Cardiac septum (tissue), 1 donor: ENCODE data around the gene TOX2. TPM values are rescaled to one million over a fixed set of nuclear protein-coding genes. Genes with fewer than 3 reads are reported as not detected.

ENCODE experiments used
- DNase-seq: peaks from one replicate; pipeline ENCODE4 v3.0.0-alpha.2; 2020; ENCODE audit warnings: low spot score
- intact Hi-C: fragments of 100-400 bp; cut with DNase I; formaldehyde crosslinking; loops from one replicate; pipeline ENCODE4 v1.14.0; 2022
- total RNA-seq: library from RNA; stranded (reverse); fragmentation: NEBNext Ultra II Directional; extraction: Animal tissue kit (Norgen Biotek cat#: 25700); gene quantifications from one replicate; pipeline ENCODE4 v1.2.1, GENCODE V29; 2021
- donor health status: DM: no; HTN: no; CAD: no.

TOX2 gene
- total RNA-seq, 1 donor from 2014 or later = 1.4 TPM

DNA sequence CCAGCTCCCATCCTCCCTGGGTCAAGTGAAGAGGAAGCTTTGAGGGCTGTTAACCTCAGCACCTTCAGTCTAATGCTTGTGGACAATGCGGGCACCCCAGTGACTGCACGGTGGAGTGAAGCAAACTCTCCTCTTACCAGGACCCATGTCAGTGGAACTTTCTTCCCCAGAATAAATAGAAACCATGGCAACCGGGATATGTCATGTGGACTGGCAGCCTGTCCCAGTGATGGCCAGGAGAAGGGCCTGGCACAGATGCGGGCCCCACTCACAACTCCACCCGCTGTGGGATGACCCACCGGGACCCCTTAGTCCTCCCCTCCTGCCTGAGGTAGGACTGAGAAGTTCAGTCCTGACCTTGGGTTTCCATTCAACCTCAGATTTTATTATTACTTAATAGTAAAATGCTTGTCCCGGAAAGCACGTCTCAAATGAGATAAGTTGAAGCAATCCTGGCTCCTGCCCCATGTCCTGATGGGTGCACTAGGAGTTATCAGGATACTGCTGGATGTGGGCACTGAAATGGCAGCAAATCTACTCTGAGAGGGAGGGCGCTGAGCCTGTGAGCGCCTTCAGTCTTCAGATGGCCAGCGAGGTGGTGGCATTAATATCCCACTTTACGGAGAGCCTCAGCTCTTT is 23.5 kb downstream of the TOX2 start:
- no peak for DNase-seq
- intact Hi-C loops = no loop called here

DNA sequence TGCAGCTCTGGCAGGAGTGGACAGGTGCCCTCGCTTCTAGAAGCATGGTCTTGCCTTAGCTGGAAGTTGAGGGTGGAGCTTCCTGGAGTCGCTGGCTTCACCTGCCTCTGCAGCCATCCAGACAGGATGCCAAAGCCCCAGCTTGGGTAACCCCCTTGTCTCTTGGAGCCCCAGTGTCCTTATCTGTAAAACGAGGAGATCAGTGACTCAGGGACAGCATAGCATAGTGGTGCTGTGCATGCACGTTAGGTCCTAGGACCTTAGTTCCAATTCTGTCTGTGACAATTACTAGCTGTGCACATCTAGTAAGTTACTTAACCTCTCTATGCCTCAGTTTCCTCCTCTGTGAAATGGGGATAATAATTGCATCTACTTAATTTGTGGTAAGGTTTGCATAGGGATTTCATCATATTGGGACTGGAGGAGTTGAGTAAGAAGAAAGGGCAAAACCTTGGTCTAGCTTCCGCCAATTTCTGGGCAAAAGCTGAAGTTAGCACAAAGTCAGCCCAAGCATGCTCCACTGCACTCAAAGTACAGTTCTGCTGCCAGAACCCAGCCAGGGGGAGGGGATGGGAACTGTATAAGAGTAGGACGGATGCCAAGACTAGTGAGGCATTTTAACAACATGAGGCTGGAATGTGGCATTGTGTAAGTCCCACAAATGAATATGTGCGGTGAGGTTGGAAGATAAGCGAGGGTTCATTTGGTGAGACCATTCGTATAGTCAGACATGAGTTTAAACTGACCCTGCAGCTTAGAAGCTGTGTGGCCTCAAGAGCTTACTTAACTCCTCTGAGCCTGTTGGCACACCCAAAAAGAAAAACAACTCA is 24.5 kb downstream of the TOX2 start:
- peak; percentile 79 for DNase-seq
- intact Hi-C loops = no loop called here

DNA sequence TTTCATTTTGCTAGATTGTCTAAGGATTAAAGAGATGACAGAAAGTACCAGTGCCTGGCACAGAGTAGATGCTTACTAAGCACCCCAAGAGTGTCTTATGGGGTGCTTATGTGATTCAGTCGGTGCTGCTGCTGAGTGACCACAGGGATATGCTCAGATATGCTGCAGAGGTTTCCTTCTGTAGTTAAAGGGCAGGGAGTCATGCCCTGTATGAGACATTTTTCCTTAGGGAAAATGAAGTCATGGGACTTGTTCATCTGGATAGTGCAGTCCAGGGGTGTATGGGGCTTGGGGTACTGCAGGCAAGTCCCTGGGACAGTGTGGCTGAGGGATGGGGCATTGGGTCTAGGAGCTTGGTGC is 25.1 kb downstream of the TOX2 start:
- intact Hi-C loops = no loop called here
- DNase-seq = no peak

DNA sequence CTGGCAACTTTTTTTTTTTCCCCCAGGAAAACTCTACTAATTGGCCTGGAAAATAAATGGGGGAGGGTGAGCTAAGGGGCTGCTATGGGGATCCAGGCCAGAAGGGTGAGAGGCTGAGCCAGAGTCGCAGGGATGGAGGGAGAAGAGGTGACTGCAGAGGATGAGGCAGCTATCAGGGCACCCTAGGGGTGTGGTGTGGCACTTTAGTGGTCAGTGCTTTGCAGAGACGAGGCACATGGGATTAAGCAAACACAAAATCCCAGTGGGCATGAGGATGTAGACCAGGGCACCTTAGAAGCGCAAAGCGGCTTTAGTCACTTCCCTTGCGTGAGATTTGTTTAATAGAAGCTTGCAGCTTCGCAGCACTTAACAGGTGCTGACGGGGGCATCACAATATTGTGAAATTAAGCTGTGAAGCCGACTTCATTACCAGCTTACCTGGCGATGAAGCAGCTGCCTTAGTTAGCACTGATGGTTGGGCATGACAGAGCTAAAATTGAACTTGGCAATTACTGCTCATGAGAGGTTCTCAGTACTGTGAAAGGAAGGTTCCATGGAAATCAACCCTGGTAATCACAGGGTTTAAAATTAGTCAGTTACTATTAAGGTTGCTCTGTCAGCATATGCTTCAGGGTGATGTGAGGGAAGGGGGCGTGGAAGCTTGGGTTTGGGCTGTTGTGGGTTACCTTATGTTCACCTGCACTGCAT is 26.0 kb downstream of the TOX2 start:
- intact Hi-C loops = no loop called here
- DNase-seq = no peak

DNA sequence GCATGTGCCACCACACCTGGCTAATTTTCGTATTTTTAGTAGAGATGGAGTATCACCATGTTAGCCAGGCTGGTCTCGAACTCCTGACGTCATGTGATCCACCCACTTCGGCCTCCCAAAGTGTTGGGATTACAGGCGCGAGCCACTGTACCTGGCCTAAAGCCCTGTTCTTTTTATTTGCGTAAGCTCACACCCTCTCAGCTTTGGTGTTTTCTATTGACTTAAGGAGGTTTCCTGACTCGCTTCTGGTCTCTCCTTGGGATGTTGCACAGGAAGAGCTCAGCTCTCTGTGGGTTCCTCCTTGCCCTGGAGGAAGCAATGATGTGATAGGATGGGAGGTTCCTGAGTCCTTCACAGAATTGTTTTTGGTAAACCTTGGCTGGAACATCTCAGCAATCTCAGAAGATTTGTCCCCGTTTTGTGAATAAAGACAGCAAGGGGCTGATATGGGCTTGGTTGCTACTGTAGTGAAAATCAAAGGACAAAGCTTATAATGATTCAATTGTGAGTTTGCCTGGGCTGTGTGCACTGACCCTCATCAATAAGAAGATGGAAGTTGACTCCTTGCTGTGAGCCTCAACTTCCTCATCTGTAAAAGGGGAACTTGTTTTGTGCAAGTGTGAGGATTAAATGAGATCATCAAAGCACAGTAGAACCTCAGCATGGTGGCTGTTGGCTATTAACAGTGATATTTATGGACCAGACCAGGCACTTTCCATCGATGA is 27.0 kb downstream of the TOX2 start:
- no peak for DNase-seq
- intact Hi-C loops = no loop called here

DNA sequence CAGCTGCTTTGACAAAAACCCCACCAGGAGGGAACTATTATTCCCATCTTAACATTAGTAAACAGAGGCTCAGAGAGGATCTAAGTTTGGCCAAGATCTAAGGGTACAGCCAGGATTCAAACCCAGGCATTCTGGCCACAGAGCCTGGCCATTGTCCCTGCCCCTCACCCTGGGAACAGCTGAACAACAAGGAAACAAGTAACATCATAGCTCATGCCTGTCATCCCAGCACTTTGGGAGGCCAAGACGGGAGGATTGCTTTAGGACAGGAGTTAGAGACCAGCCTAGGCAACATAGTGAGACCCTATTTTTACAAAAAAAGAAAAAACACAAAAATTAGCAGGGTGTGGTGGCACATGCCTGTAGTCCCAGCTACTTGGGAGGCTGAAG is 27.5 kb downstream of the TOX2 start:
- no peak for DNase-seq
- intact Hi-C loops = no loop called here

DNA sequence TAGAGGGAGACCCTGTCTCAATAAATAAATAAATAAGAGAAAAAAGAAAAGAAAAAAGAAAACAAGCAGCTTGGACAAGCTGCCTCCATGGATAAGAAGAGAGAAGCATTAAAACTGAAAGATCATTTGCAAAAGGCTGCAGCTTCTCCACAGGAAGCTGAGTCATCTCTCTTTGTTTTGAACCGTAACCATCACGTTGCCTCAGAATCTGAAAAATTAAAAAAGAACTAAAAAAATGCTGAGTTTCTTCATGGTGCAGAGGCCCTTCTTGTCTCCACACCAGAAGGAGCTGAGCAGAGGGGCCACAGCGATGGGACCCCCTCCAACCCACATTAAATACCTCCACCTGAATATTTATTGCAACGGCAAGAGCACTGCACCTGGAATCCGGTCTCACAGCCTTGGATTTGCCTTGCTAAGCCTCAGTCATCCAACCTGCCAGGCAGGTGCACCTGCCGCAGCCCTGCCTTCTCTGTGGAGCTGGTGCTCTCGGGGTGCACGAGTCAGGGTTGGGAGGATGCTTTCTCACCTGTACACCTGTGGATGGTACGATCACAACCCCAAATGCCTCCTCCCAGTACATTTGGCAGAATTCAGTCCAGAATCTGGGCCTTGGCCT is 28.1 kb downstream of the TOX2 start:
- intact Hi-C loops = no loop called here
- no peak for DNase-seq

DNA sequence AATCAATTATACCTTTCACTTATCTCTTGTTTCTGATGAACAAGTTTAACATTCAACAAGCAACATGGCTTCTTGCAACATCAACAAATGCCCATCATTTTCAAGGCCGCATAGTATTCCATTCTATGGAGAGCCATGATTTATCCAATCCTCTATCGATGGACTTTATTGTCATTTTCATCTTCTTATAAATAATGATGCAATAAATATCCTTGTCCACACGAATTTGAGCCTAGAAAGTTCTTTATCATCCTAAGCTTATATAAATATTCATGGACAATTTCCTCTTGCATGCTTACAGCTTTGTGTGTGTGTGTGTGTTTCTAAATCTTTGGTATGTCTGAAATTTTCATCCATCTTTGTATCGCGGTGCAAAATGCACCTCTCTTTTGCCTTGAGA is 29.1 kb downstream of the TOX2 start:
- intact Hi-C loops = no loop called here

DNA sequence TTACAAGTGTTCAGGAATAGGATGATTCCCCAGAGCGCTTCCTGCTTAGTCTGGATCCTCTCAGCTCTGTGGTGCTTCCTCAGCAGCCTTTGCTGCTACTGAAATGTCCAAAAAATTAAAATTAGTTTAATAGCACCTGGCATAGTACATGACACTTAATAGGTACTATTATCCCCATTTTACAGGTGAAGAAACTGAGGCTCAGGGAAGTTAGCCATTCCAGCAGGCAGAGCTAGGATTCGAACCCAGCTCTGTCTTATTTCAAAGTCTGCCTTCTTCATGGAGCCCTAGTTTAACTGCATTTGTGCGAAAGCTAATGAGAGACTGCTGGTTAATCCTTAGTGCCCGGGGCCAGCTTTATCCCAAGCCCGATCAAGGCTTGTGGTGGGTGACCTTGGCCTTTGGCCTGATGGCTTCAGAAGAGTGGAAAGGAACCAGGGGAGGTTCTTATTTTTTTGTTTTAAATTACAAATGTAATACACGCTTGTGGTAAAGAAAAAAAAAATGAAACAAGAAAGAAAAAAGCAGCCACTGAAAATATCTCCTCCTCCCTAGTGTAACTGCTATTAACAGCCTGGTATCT is 30.1 kb downstream of the TOX2 start:
- intact Hi-C loops = no loop called here
- DNase-seq = no peak

More for the DNA sequence above, 29.1 kb downstream of the TOX2 start:
- no peak for DNase-seq

DNA sequence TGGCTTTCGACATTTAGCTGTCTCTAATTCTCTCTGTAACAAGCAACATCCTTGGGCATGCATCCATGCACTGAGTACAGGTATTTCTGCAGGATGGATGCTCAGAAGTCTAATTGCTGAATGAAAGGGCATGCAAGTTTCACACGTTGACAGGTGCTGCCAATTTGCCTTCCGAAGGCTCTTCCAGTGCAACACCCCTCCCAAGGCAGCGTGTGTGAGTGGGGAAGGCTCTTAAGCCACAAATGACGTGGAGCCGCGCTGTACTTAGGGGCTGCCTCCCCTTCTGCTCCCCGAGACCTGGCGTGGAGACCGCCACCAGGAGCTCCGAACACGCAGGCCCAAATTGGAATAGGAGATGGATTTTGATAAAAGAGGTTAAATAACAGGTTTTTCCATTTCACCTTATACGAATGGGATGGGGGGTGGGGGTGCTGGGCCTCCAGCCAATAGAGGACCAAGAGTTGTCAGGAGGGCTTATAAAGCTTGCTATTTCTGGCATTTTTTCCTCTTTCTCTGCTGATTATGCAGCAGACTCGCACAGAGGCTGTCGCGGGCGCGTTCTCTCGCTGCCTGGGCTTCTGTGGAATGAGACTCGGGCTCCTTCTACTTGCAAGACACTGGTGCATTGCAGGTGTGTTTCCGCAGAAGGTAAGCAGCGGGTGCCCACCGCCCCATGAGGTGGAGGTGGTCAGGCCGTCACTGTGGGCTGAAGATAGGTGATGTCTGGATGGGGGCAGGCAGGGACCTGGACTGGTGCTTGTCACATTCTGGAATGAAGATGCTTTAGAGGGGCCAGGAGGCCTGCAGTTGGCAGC is 30.9 kb downstream of the TOX2 start:
- intact Hi-C loops = no loop called here
- no peak for DNase-seq

DNA sequence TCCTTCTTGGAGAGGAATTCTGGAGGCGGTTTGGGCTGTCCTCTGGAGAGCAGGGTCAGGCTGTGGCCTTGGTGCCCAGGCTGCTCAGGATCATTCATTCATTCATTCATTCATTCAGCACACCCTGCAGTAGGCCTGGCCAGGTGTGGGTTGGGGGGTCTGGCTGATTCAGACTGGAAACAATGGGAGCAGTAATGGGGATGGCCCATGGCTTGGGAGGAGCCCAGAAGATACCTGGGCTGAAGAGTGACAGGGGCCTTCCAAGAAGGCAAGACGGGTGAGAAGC is 31.5 kb downstream of the TOX2 start:
- intact Hi-C loops = no loop called here
- DNase-seq = no peak

DNA sequence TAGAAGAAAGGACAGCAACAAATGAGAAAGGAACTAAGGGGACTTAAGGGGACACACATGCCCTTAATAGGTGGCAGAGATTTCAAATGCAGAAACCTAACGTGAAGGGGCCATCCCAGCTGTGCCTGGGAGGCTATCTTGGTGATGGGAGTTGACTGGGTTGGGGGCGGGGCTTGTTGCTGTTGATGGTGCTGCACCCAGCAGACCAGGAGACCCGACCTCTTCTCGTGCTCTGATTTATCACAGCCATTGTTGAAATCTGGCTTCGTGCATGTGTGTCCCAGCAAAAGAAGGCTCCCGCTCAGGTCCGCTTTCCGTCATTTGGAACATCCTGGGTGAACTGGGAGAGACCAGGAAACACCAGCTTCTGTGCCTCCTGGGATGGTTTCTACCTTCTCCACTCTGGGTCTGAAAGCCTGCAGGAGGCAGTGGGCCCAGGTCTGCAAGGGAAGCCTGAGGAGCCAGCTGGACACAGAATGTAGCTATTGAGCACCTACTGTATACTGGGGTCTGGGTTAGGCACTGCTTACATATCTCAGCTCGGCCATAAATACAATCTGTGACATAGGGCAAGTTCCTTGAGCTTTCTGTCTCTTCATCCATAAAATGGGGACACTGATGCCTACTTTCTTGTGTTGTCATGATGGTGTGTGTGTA is 32.1 kb downstream of the TOX2 start:
- intact Hi-C loops = no loop called here
- no peak for DNase-seq

DNA sequence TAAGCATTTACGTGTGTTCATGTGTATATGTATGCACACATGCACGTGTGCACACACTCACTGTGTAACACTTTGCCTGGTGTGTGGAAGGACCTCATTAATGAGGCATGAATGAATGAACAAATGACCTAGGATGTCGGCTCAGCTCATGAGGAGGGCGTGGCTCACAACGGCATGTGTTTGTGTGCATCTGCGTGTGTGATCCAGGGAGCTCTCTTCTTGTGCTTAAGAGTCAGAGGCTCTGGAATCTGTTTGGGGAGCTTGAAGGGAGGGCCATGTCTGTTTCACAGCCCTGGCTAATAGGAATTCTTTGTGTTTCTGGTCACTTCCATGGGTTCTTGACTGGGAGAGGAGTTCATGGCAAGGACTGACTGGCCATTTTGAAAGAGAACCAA is 32.7 kb downstream of the TOX2 start:
- intact Hi-C loops = no loop called here
- no peak for DNase-seq

DNA sequence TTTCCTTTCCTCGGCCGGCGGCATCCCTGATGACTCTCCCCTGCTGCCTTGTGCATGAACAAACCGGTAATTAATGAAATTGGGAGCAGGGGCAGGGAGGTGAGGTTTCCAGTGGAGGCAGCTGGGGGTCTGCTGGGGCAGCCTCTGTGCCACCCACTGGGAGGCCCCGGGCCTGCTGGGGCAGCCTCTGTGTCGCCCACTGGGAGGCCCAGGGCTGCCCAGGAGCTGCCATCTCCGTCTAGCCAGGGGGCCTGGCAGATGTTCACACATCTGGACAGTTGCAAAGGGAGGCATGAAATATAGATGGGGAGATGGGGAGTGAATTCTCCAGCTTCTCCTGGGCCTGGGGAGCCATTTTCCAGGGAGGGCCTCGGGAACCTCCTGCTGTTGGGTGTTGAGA is 33.8 kb downstream of the TOX2 start:
- DNase-seq = no peak
- intact Hi-C loops = no loop called here

DNA sequence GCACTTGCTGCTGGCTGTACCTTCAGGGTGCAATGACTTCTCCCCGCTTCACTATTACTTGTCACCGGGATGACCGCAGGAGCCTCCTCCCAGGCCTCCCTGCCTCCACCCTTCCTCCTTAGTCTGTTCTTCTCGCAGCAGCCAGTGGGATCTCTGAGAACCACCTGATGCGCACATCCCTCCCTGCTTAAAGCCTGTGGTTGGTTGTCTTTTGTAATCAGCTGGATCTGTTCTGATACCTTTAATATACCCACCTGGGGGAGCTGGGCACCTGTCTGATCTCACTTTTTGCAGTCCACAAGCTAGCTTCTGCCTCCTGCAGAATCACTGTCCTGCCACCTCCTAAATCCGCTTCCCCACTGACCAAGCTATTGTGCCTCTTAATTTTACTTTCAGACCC is 34.6 kb downstream of the TOX2 start:
- intact Hi-C loops = no loop called here
- DNase-seq = no peak

DNA sequence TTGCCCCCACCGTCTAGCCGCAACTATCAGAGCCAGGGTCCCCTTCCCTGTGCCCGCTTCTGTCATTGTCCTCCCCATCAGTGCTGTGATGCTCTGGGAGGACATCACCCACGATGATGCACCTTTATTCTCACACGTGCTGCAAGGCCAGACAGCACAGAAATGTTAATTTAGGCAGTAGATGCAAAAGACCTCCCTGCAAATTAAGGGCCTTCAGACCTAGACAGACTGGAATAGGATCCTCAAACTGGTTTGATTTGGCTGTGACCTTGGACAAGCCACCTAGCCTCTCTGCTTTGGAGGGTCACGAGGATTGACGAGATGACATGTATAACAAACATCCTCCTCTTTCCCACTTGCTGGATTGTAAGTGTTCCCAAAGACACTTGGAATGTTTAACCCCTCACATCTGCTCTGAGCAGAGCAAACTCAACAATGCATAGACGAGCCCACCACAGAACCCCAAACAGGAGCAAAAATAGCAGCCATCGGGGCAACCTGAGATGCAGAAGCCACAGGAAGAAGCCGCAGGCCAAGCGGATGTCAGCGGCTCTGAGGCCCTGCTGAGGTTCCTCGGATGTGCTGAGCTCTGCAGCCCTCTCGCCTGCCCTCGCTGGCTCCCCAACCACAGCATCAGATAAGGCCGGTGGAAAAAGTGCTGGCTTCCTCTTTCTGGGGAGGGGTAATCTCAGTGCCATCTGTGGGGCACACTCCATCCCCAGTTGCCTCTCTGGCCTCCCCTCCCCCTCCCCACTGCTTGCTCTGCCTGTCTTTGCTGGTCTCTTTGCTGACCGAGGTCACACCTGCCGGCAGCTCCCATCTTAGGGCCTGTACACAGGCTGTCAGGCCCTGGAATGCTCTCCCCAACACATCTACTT is 35.3 kb downstream of the TOX2 start:
- DNase-seq = no peak
- intact Hi-C loops = no loop called here

DNA sequence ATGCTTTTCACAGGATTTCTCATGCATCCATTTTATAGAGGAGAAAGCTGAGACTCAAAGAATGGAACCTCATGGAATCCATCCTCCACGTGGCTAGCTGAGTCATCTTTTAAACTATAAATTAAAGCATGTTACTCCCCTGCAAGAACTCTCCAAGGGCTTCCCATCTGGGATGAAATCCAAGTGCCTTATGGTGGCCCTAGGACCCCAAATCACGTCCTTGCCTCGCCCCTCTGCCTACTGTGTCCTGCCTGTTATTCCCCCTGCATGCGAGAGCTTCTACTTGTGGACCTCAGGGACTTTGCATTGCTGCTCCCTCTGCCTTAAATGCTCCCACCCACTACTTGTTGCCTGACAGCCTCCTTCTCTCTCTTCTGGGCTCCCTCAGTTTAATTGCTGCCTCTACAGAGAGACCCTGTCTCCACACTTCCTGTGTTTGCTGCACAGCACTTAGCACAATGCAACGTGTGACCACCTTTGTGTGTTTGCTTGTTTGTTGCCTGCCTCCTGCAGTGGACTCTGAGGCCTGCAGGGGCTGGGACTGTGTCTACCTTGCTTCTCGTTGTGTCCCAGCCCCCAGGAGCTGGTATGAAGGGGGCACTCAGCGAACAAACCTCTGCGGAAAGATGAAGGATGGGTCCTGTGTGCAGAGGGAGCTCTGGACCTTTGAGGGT is 39.4 kb downstream of the TOX2 start:
- no peak for DNase-seq
- intact Hi-C loops = no loop called here
